ENCODE data around the gene ZBTB33. TPM values are rescaled to one million over a fixed set of nuclear protein-coding genes. Genes with fewer than 3 reads are reported as not detected.

The ZBTB33 gene
- total and polyA plus RNA-seq, 2 experiments from 2014 or later: 8.5 to 11.6 TPM

DNA sequence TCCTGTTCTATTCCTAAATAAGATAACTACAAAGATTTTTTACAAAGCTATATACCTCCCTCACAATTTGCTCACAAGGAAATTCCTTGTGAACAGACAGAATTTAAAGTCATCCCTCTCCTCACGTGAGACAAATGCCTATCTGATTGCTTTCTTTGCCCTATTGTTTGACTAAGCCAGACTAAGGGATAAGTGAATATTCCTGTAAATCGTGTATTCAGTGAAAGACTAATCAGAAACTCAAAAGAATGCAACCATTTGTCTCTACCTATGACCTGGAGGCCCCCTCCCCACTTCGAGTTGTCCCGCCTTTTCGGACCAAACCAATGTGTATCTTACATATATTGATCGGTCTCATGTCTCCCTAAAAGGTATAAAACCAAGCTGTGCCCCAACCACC is 15.3 kb upstream of the ZBTB33 start:
- H3K4me2 ChIP-seq (ENCODE audit: unreplicated experiment): no peak overlapping the region
- no peaks in the 10 kb centered on the region for H3K9me2 ChIP-seq (ENCODE audit: insufficient read depth)
- no peak overlapping the region for H3K9ac ChIP-seq
- TF ChIP-seq EZH2phosphoT487 (IDR thresholded peaks at IDR 0.05; ENCODE audit: insufficient read depth, low read depth): no peak
- no peak overlapping the region for H3K4me3 ChIP-seq
- no peaks in the 10 kb centered on the region for H3K36me3 ChIP-seq (ENCODE audit: low read depth)
- H3K27me3 ChIP-seq (replicated peaks; ENCODE audit: insufficient read depth): no peaks in the 10 kb centered on the region
- no peaks in the 10 kb centered on the region for H4K20me1 ChIP-seq (ENCODE audit: insufficient read depth)
- in situ Hi-C loops (cut with MboI): no loop called here
- no peak overlapping the region for H3K27ac ChIP-seq
- WGBS, 2 experiments (ENCODE audit: low coverage in 1 of 2, low lambda C conversion rate in 2 of 2, missing lambda C conversion rate in 2 of 2): 88 to 92% methylated on average over 6 of the region's 6 CpGs
- no peaks in the 10 kb centered on the region for H3K79me2 ChIP-seq (ENCODE audit: insufficient read depth)
- no peak overlapping the region for H2AFZ ChIP-seq
- H3K9me3 ChIP-seq (ENCODE audit: low read depth): no peaks in the 10 kb centered on the region
- H3K4me1 ChIP-seq (ENCODE audit: insufficient read depth): no peaks in the 10 kb centered on the region
- H3F3A ChIP-seq (ENCODE audit: insufficient read depth): no peaks in the 10 kb centered on the region
- no peak for DNase-seq

DNA sequence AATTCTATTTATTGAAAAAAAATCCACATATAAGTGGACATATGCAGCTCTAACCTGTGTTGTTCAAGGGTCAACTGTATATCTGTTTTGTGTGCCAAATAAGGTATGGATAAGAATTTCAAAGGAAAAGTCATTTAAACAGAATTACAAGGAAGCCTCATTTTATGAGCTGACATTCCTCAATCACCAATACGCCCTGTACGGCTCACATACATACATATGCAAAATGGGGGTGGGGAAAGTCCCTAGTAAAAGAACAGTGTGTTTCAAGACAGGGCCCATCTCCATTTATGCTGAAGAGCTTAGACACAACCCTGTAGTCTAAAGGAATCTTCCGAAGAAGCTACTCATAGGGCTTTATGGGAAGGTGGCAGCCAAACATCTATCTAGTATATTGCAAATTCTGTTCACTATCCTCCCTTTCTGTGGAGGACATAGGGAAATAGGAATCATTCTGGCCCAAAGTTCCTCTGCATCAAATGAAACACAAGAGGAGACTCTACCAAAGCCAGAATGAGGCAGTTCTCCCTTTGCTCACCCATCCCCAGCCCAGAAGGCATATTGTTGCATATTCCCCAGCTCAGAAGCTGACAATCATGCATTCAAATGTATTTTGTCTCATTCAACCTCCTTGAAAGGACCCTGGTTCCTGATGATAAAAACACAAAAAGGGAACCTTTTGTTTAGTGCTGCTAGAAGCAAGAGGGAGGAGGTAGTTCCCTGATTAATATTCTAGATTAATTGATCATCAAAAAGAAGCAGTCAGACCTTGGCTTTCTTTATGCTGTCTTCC is 13.7 kb upstream of the ZBTB33 start:
- Histone ChIP-seq H4K20me1 (ENCODE audit: insufficient read depth) (no peaks in the 10 kb centered on the region), H3K27me3 (replicated peaks; ENCODE audit: insufficient read depth) (no peaks in the 10 kb centered on the region), H3K9ac (no peak overlapping the region), H2AFZ (no peak overlapping the region), H3K4me2 (ENCODE audit: unreplicated experiment) (no peak overlapping the region), H3K36me3 (ENCODE audit: low read depth) (no peaks in the 10 kb centered on the region), H3K79me2 (ENCODE audit: insufficient read depth) (no peaks in the 10 kb centered on the region), H3K27ac (no peak overlapping the region), H3F3A (ENCODE audit: insufficient read depth) (no peaks in the 10 kb centered on the region), H3K4me3 (no peak overlapping the region), H3K4me1 (ENCODE audit: insufficient read depth) (no peaks in the 10 kb centered on the region), H3K9me2 (ENCODE audit: insufficient read depth) (no peaks in the 10 kb centered on the region), H3K9me3 (ENCODE audit: low read depth) (no peaks in the 10 kb centered on the region)
- 96% methylated on average over 3 of the region's 3 CpGs for WGBS, 2 experiments (ENCODE audit: low coverage in 1 of 2, low lambda C conversion rate in 2 of 2, missing lambda C conversion rate in 2 of 2)
- no peak for DNase-seq
- in situ Hi-C loops (cut with MboI): no loop called here
- TF ChIP-seq EZH2phosphoT487 (IDR thresholded peaks at IDR 0.05; ENCODE audit: insufficient read depth, low read depth) (no peak), EZH2 (IDR thresholded peaks at IDR 0.05; ENCODE audit: insufficient read depth, poor library complexity, severe bottlenecking) (no peak)

DNA sequence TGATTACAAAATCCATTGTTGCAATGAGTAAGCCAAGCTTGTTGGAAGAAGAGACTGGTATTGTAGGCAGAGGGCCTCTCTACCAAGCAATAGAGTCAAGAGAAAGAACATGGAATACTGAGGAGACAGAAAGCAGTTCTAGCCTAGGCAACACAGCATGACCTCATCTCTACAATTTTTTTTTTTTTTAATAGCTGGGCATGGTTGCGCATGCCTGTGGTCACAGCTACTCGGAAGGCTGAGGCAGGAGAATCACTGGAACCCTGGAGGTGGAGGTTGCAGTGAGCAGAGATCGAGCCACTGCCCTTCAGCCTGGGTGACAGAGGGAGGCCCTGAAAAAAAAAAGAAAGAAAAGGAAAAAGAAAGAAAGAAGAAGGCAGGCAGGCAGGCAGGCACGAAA is 11.7 kb upstream of the ZBTB33 start:
- no peak overlapping the region for H2AFZ ChIP-seq
- peaks cover 2% of the 10 kb centered on the region; the same call in 1 of the 2 replicates for H3F3A ChIP-seq (ENCODE audit: insufficient read depth)
- H3K36me3 ChIP-seq (ENCODE audit: low read depth): no peaks in the 10 kb centered on the region
- no peak for DNase-seq
- in situ Hi-C loops (cut with MboI): no loop called here
- no peaks in the 10 kb centered on the region for H3K9me2 ChIP-seq (ENCODE audit: insufficient read depth)
- no peak overlapping the region for H3K27ac ChIP-seq
- H3K4me3 ChIP-seq: no peak overlapping the region
- no peaks in the 10 kb centered on the region for H3K79me2 ChIP-seq (ENCODE audit: insufficient read depth)
- H3K4me2 ChIP-seq (ENCODE audit: unreplicated experiment): no peak overlapping the region
- peaks cover 3% of the 10 kb centered on the region; the same call in 1 of the 2 replicates for H3K4me1 ChIP-seq (ENCODE audit: insufficient read depth)
- no peak for TF ChIP-seq EZH2 (IDR thresholded peaks at IDR 0.05; ENCODE audit: insufficient read depth, poor library complexity, severe bottlenecking)
- TF ChIP-seq EZH2phosphoT487 (IDR thresholded peaks at IDR 0.05; ENCODE audit: insufficient read depth, low read depth): no peak
- H3K9me3 ChIP-seq (ENCODE audit: low read depth): no peaks in the 10 kb centered on the region
- H3K27me3 ChIP-seq (replicated peaks; ENCODE audit: insufficient read depth): no peaks in the 10 kb centered on the region
- H4K20me1 ChIP-seq (ENCODE audit: insufficient read depth): no peaks in the 10 kb centered on the region
- H3K9ac ChIP-seq: no peak overlapping the region
- 81 to 87% methylated on average over 3 to 4 of the region's 4 CpGs for WGBS, 2 experiments (ENCODE audit: low coverage in 1 of 2, low lambda C conversion rate in 2 of 2, missing lambda C conversion rate in 2 of 2)

DNA sequence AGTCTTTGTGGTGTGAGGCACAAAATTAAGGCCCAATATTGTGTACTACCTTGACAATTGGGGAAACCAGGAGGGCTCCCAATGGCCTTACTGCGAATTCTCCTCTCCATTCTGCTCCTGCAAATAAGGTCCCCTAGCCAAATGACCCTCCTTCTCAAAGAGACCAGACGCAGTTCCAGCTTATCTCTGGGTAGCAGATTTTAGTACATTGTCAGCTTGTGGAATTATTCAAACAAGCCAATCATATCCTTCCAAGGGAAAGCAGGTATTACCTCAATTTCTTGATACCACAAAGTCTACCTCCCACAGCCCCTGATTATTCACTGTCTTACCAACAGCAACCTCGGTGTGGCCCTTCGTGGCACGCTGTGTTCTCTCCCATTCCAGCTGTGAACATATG is 7.8 kb upstream of the ZBTB33 start:
- WGBS, 2 experiments (ENCODE audit: low coverage in 1 of 2, low lambda C conversion rate in 2 of 2, missing lambda C conversion rate in 2 of 2): 47 to 50% methylated on average over 5 of the region's 5 CpGs

More for the DNA sequence above, 7.8 kb upstream of the ZBTB33 start:
- H3F3A ChIP-seq (ENCODE audit: insufficient read depth): peaks cover 13% of the 10 kb centered on the region; the same call in 1 of the 2 replicates
- H3K4me2 ChIP-seq (ENCODE audit: unreplicated experiment): no peak overlapping the region
- H3K4me3 ChIP-seq: no peak overlapping the region
- H3K27ac ChIP-seq: no peak overlapping the region
- no peaks in the 10 kb centered on the region for H3K9me3 ChIP-seq (ENCODE audit: low read depth)
- TF ChIP-seq EZH2phosphoT487 (IDR thresholded peaks at IDR 0.05; ENCODE audit: insufficient read depth, low read depth): no peak
- TF ChIP-seq EZH2 (IDR thresholded peaks at IDR 0.05; ENCODE audit: insufficient read depth, poor library complexity, severe bottlenecking): no peak
- no peak overlapping the region for H2AFZ ChIP-seq
- H3K36me3 ChIP-seq (ENCODE audit: low read depth): no peaks in the 10 kb centered on the region
- no peaks in the 10 kb centered on the region for H3K79me2 ChIP-seq (ENCODE audit: insufficient read depth)
- no peaks in the 10 kb centered on the region for H3K9me2 ChIP-seq (ENCODE audit: insufficient read depth)
- in situ Hi-C loops (cut with MboI): no loop called here
- H4K20me1 ChIP-seq (ENCODE audit: insufficient read depth): no peaks in the 10 kb centered on the region
- DNase-seq: peak; percentile 8
- no peak overlapping the region for H3K9ac ChIP-seq
- H3K27me3 ChIP-seq (replicated peaks; ENCODE audit: insufficient read depth): no peaks in the 10 kb centered on the region
- peaks cover 3% of the 10 kb centered on the region; the same call in 1 of the 2 replicates for H3K4me1 ChIP-seq (ENCODE audit: insufficient read depth)
